HG03060 (cell line): Measurements from ENCODE around the gene DIAPH3.
"Not testable (repeated sequence)": the region's sequence is repeated elsewhere in the genome, so short reads cannot be mapped to it uniquely, and the experiment has no call there.

Experiments used
- ATAC-seq: cut with Tn5 transposase; IDR thresholded peaks from one replicate; pipeline ENCODE4 v1.9.1; 2021; ENCODE audit warnings: low read depth, moderate number of reproducible peaks; ENCODE audit not compliant: unreplicated experiment

The DIAPH3 gene

GRCh38 chr13:60163478-60164233, at the start of gene DIAPH3:
Gene DIAPH3, minus strand, starts transcription at chr13:60163928. Its CDS starts 162 bp downstream, at chr13:60163766.
- ATAC-seq: peak; percentile 99

DNA sequence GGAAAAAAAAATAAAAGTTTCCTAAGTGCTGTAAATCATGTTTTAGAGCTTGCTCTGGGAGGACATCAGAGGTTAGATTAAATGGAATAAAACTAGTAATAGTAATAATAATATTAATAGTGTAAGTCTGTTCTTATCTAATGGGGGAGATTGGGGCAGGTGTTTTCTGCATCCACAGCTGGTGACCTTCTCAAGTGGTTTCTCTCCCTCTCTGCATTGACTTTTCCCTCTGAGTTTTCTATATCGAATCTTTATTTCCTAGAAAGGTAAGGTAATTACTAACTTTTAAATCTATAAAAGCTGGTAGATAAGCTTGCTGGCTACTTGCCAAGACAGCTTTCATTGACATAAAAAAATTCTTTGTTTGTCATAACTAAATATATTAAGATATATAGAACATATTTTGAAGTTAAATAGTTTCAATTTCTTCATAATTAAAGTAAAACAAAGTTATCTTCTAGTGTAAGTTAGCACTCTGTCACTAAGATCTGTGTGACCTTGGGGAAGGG, 49.6 kb upstream of the DIAPH3 start:
- no peak for ATAC-seq

DNA sequence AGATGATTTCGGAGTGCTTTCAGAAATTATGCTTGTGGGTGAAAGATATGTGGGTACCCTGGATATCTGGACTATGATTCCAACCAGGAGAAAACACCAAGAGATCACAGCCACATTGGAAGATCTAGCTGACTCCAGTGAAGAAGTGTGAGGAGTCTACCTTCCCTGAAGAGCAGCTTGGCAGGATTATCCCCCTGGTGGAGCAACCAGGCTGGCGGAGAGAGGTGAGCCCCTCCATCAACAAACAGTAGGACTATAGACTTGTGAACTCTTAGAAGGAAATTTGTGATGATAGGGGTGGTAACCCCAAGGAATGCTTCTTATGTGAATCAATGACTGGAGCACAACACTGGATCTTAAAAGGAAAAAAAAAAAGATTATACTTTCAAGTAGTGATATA, 47.8 kb upstream of the DIAPH3 start:
- ATAC-seq: no peak

- ATAC-seq: no peak
Observed at GRCh38 chr13:60210510-60211330, 47.0 kb upstream of the DIAPH3 start.

DNA sequence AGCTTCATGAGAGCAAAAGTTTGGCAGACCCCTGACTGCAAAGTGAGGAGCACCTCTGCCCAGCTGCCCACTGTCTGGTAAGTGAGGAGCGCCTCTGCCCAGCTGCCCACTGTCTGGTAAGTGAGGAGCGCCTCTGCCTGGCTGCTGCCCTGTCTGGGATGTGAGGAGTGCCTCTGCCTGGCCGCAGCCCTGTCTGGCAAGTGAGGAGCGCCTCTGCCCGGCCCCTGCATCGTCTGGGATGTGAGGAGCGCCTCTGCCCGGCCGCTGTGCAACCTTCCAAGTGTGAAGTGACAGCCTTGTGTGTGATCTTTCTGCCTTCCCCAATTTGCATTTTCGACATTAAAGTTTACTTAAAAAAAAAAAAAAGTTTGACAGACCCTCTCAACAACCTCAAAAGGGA, 41.8 kb upstream of the DIAPH3 start:
- not testable (repeated sequence) for ATAC-seq

GRCh38 chr13:60201286-60201685, 37.6 kb upstream of the DIAPH3 start:
- ATAC-seq: no peak

DNA sequence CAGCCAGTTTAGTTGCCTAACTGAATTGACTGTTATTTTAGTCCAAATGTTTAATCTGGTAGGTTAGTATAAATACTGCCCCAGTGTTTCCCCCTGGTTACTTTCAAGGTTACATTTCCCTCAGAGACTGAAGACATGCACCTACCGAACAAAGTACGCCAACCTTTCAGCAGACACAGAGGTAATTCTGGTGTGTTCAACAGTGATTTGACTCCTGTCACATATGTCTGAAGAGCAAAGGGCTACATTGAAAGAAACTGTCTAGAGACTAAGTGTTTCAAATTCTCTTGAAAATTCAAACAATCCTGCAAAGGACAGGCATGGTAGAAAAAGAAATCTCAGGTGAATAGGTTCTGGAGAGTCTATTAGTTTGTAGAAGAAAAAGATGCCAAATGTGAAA, 32.2 kb upstream of the DIAPH3 start:
- ATAC-seq: not testable (repeated sequence)

- ATAC-seq: no peak
Observed at GRCh38 chr13:60182907-60183306, 19.2 kb upstream of the DIAPH3 start.

DNA sequence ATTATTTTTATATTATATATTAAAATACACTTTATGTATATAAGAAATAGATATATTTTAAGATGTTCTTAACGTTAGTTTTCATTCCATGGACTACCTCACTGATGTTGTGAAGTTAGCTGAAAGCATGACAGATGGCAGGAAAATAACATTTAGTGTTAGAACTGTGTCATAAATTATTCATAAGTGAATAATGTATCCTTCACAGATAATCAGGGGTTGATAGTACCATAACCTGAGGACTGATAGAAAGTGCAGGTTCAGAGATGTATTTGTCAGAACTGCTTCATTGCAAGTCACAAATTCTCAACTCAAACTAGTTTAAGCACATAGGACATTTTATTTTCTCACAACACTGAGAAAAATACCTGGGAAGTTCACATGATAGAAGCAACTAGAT, 14.6 kb upstream of the DIAPH3 start:
- ATAC-seq: no peak

DNA sequence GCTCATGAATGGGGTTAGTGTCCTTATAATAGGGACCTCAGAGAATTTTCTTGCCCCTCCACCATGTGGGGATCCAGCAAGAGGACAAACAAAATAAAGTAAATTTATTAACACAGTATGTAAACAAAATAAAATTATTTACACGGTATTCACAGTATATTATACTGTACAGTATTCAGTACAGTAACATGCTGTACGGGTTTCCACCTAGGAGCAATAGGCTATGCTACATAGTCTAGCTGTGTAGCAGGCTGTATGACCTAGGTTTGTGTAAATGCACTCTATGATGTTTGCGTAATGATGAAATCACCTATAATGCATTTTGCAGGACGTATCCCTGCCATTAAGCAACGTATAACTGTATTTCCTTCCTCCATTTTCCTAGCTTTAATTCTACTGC, 11.8 kb upstream of the DIAPH3 start:
- ATAC-seq: no peak

DNA sequence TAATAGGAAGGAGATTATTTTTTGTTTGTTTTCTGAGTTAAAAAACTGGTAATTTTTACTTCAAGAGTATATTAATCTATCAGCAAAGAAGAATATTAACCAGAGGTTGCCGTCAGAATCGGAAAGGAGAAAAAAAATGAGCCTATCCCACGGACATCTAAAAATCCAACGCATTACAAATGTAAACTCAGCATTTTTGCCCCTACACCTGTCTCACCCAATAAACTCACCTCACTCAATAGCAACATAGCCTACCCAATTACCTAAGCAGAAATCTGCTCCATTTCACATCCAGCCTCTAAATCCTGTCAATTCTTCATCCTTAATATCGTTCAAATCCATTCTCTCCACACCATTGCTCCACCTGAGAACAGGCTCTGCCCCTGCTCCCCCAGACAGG, 10.4 kb upstream of the DIAPH3 start:
- no peak for ATAC-seq

DNA sequence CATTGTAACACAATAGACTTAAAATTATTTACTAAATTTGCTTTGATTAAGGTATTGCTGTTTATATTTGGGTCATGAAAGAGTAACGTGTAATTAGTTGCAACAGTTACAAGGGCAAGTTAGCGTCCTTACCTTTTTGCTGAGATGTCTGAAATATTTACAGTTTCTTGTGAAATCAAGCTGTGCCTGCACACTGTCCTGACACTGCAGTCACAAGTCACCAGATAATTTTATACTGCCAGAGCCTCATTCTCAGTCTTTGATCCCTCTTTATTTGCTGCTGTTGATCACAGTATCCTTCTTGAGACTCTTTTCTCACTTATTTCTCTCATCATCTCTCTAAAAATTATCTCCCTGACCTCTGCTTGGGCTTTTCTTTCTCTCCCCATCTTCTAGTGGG, 8.4 kb upstream of the DIAPH3 start:
- no peak for ATAC-seq

DNA sequence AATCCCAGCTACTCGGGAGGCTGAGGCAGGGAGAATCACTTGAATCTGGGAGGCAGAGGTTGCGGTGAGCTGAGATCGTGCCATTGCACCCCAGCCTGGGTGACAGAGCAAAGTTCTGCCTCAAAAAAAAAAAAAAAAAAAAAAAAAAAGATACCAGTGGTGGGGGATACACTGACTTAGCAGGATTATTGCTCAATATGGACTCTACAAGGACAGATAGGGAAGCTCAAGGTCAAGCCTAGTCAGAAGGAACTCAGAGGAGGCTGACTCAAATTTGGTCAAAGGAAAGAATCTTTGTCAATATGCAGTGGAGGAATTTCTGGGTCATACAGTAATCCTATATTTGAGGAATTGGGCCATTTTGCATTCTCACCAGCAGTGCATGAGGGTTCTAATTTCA, 6.7 kb upstream of the DIAPH3 start:
- ATAC-seq: no peak

GRCh38 chr13:60169239-60170031, 5.7 kb upstream of the DIAPH3 start:
- no peak for ATAC-seq

GRCh38 chr13:60167121-60167520, 3.4 kb upstream of the DIAPH3 start:
- ATAC-seq: no peak

DNA sequence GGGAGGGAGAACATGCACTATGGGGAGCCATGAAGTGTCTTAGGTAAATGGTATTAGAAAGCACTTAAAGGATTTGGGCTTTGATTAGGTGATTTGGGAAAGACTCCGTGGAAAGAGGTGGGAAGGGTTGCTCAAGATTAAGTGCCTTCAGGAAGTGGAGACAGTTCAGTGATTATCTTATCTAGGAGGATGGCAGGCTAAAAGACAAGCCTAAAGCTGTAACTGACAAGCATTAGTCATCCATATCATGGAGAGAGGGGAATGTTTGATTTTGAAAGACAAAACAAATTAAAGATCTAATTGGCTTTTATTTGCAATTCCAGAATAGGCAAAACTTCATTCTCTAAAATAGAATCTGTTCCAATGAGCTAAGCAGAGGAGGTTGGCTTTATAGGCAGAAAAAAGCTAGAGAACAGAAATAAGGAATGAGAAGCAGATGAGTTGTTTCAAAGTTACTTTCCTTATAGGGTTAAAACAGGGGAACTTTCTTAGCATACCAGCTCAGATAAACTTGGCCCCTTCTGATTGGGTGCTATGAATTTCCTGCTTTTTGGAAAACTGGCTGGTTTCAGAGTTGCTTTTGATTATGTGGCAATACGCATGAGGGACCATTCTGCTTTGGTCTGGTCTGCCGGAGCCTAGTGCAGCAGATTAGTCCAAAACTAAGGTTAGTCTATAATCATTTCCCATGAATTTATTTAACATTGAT, 1.8 kb upstream of the DIAPH3 start:
- ATAC-seq: no peak

DNA sequence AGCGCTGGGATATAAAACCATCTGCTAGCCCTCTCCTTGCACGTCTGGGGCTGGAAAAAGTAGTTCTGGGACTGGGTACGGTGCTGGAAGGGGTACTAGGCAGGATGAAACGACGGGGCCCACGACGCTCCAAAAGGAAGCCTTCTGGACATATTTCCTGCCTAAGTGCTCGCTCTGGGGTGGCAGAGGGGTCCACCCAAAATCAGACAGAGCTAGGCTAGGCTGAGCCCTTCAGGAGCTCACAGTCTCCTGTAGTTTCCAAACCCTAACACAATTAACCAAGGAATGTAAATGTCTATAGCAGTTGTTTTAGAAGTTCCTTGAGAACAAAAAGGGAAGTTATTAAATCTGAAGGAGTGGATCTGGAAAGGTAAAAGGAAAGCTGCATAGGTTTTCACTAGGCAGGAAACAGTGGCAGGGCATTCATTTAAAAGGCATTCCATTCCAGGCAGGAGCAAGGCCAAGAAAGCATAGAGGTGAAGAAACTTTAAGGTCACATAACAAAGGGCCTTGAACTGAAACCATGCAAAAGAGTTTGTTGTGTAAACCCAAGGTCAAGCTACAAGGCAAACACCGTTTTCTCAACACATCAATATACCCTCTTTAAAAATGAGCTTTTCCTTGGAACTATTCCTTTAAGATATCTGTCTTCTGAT, 634 bp upstream of the DIAPH3 start:
- ATAC-seq: no peak

GRCh38 chr13:60162096-60162495, 1.6 kb downstream of the DIAPH3 start:
- ATAC-seq: no peak

GRCh38 chr13:60158321-60158801, 5.4 kb downstream of the DIAPH3 start:
- ATAC-seq: no peak

- no peak for ATAC-seq
Observed at GRCh38 chr13:60155978-60156377, 7.8 kb downstream of the DIAPH3 start.
